HepG2 (cell line): ENCODE data around the gene TGFBRAP1. TPM values are rescaled to one million over a fixed set of nuclear protein-coding genes. Genes with fewer than 3 reads are reported as not detected.

Source experiments
- ATAC-seq: fragments of 200-7000 bp; cut with Tn5 transposase; 3 replicates; pipeline ENCODE4 v1.9.1; 2020; ENCODE audit warnings: mild to moderate bottlenecking, moderate library complexity
- BruUV-seq: library from RNA; stranded (reverse); fragments of 400-500 nt; replicated peaks from 2 replicates; lab custom pipeline; 2021; lab: Mats Ljungman, UMichigan
- CTCF ChIA-PET: fragments of 300-600 bp; formaldehyde crosslinking; extraction: SDS; loops from one replicate; lab custom pipeline; 2021; ENCODE audit warnings: low total read pairs, inconsistent platforms, low intra/inter-chr PET ratio; lab: Yijun Ruan, JAX
- POLR2A ChIA-PET: fragments of 350-600 bp; sonication (Branson Sonifier 250); formaldehyde crosslinking; loops from one replicate; lab custom pipeline; 2020; ENCODE audit warnings: antibody characterized with exemption, inconsistent platforms; lab: Yijun Ruan, JAX
- DNase-seq: peaks from one replicate; pipeline ENCODE4 v3.0.0-alpha.2; 2015; ENCODE audit warnings: low spot score
- FAIRE-seq: peaks from 3 replicates; lab custom pipeline; 2011; peaks lifted over from hg19 to GRCh38; lab: Jason Lieb, UNC
- H2AFZ ChIP-seq: one replicate; pipeline ENCODE4 v1.6.1; 2011; ENCODE audit warnings: low read length, inconsistent platforms
- H3K27ac ChIP-seq: fragments of 300-600 bp; 3 replicates; pipeline ENCODE4 v1.8.0; 2011; ENCODE audit warnings: mixed run types, mild to moderate bottlenecking, mixed read lengths, low read length, inconsistent platforms; ENCODE audit not compliant: insufficient read depth; ENCODE audit errors: extremely low read length
- H3K27me3 ChIP-seq, 2 experiments: fragments of 200-600 bp in 1 of 2; 2 replicates in 1 of 2; 3 replicates in 1 of 2; pipeline versions ENCODE4 v1.6.0 to v1.8.0; 2011; ENCODE audit warnings: low read length in 2 of 2, mild to moderate bottlenecking in 2 of 2, moderate library complexity in 2 of 2, inconsistent platforms in 1 of 2; ENCODE audit not compliant: insufficient read depth in 2 of 2, control insufficient read depth in 1 of 2
- H3K36me3 ChIP-seq, 2 experiments: fragments of 200-600 bp in 1 of 2; replicated peaks in 1 of 2; 2 replicates in 1 of 2; 3 replicates in 1 of 2; pipeline versions ENCODE4 v1.5.1 to v1.8.0; 2011; ENCODE audit warnings: low read length in 2 of 2, inconsistent platforms in 1 of 2; ENCODE audit not compliant: insufficient read depth in 2 of 2, control insufficient read depth in 1 of 2
- H3K4me1 ChIP-seq: 2 replicates; pipeline ENCODE4 v1.5.1; 2012; ENCODE audit warnings: low read length, inconsistent platforms; ENCODE audit not compliant: insufficient read depth
- H3K4me2 ChIP-seq: 2 replicates; pipeline ENCODE4 v1.6.0; 2011; ENCODE audit warnings: low read depth, low read length, inconsistent platforms
- H3K4me3 ChIP-seq, 3 experiments: fragments of 200-600 bp in 1 of 3; sonication (generic), shearing (Covaris generic) in 1 of 3; replicated peaks in 1 of 3; 2 replicates each; pipeline ENCODE4 v1.5.1; 2011 to 2016; ENCODE audit warnings: low read length in 3 of 3, inconsistent platforms in 2 of 3, low read depth in 2 of 3, mild to moderate bottlenecking in 2 of 3, control low read depth in 1 of 3, mixed read lengths in 1 of 3; ENCODE audit not compliant: insufficient read depth in 1 of 3
- H3K79me2 ChIP-seq: one replicate; pipeline ENCODE4 v1.6.1; 2011; ENCODE audit warnings: low read length, inconsistent platforms; ENCODE audit not compliant: insufficient read depth
- H3K9ac ChIP-seq: 2 replicates; pipeline ENCODE4 v1.6.0; 2011; ENCODE audit warnings: mild to moderate bottlenecking, low read depth, low read length, inconsistent platforms; ENCODE audit not compliant: insufficient read depth
- H3K9me3 ChIP-seq: 2 replicates; pipeline ENCODE4 v1.5.1; 2012; ENCODE audit warnings: mild to moderate bottlenecking, low read length
- H4K20me1 ChIP-seq: 2 replicates; pipeline ENCODE4 v1.6.0; 2011; ENCODE audit warnings: inconsistent platforms, mild to moderate bottlenecking, low read length, moderate library complexity; ENCODE audit not compliant: insufficient read depth
- AGO1 ChIP-seq: fragments of 200-400 bp; formaldehyde crosslinking; IDR thresholded peaks from 2 replicates; pipeline ENCODE4 v1.6.1; 2017; ENCODE audit warnings: mild to moderate bottlenecking, low read depth, low read length, moderate library complexity; ENCODE audit not compliant: poor library complexity, severe bottlenecking
- AKAP8 ChIP-seq: sonication (generic); formaldehyde crosslinking; IDR thresholded peaks from 2 replicates; pipeline ENCODE4 v1.5.1; 2020; ENCODE audit warnings: mild to moderate bottlenecking, missing genetic modification reagents
- ATF7-NPFF ChIP-seq: sonication (generic); formaldehyde crosslinking; IDR thresholded peaks from 2 replicates; pipeline ENCODE4 v1.8.1; 2023; ENCODE audit warnings: mild to moderate bottlenecking, low read depth, missing genetic modification reagents, moderate library complexity
- CEBPB ChIP-seq: IDR thresholded peaks from 2 replicates; pipeline ENCODE4 v1.6.1; 2011; ENCODE audit warnings: low read depth, low read length, improper control_type of control experiment, borderline replicate concordance
- NFAT5 ChIP-seq: sonication (generic); formaldehyde crosslinking; IDR thresholded peaks from 2 replicates; pipeline ENCODE4 v1.4.0; 2020; ENCODE audit warnings: missing genetic modification reagents
- ZNF143 ChIP-seq: sonication (generic); formaldehyde crosslinking; IDR thresholded peaks from 2 replicates; pipeline ENCODE4 v1.4.0; 2020; ENCODE audit warnings: missing genetic modification reagents
- ZNF703 ChIP-seq: sonication (generic); formaldehyde crosslinking; IDR thresholded peaks from 2 replicates; pipeline ENCODE4 v1.5.1; 2020; ENCODE audit warnings: missing genetic modification reagents, mild to moderate bottlenecking, moderate library complexity, borderline replicate concordance
- WGBS: methylation state at CpG from one replicate; pipeline ENCODE4 v1.1.6; 2017; ENCODE audit warnings: low lambda C conversion rate; 5-methylcytosine and 5-hydroxymethylcytosine counted together
- in situ Hi-C: cut with HindIII; loops from 2 replicates; pipeline ENCODE4 v1.10.0; 2017; ENCODE audit warnings: low pct_unique_long_range_greater_than_20kb; ENCODE audit not compliant: extremely low pct_ligation_motif_present
- intact Hi-C: fragments of 100-400 bp; cut with micrococcal nuclease; formaldehyde crosslinking; loops from one replicate; pipeline ENCODE4 v1.10.0; 2022; ENCODE audit not compliant: unreplicated experiment
- polyA plus RNA-seq, 8 experiments: library from polyadenylated mRNA; depleted of rRNA in 3 of 8; stranded (reverse) in 7 of 8; unstranded in 1 of 8; fragments of >200 nt; fragmentation: Illumina TruSeq in 4 of 8; extraction: Trizol in 4 of 8; gene quantifications; 2 replicates each; pipeline versions ENCODE4 v1.2.1 to v1.2.3, GENCODE V29; 2011 to 2016; ENCODE audit warnings: low read depth in 4 of 8, missing spikeins in 1 of 8, mixed read lengths in 1 of 8; ENCODE audit not compliant: insufficient read depth in 1 of 8
- total RNA-seq, 5 experiments: library from RNA; depleted of rRNA; stranded (reverse); fragments of >200 nt; fragmentation: Illumina TruSeq; extraction: Trizol; gene quantifications; 2 replicates each; pipeline ENCODE4 v1.2.3, GENCODE V29; 2016; ENCODE audit warnings: low read depth in 1 of 5

The TGFBRAP1 gene
- total and polyA plus RNA-seq, 2 of the 13 experiments (the other 11 are each of a cell fraction or from before 2014, with no cell fraction given): 12.7 to 22.9 TPM

DNA sequence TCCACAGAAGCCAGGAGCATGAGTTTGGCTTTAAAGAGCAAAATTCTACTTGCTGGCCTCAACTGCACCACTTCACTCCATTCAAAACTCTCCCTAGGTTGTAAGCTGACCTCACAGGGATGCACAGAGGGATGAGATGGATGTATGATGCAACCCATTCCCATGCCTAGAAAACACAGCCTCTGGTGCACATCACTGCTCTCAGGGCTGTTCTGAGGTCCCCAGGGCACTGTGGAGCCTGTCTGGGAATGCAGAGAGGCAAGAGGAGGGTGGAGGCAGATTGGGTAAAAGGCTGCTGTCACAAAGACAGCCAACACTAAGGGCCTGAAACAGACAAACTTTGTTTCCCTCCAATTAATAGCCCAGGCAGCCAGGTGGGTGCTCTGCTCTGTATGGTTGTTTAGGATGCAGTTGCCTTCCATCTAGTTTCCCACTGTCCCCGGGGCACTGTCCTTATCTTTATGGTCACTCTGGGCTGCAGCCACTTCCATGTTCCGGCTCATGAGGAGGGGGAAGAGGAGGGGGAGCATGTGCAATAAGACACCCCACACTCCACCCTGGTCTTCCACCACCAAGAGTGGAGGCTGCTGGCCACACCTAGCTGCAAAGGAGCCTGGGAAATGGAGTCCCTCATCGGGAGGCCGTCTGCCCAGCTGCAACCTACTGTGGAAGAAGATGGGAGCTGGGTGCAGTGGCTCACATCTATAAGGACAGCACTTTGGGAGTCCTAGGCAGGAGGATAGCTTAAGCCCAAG lies 81.0 kb downstream of the TGFBRAP1 start:
- no peak overlapping the region for H3K27ac ChIP-seq
- no peak overlapping the region for H3K9ac ChIP-seq
- ChIA-PET CTCF (no interaction called here), POLR2A (no interaction called here)
- 0 out of 2 replicates have a peak, but pooled peaks have one; percentile 42 for TF ChIP-seq CEBPB
- TF ChIP-seq AKAP8 (CRISPR knock-in tag): no peak
- peak; percentile 49; the same call in 1 of the 2 replicates for TF ChIP-seq ZNF143 (CRISPR knock-in tag)
- no peaks in the 10 kb centered on the region for H3K4me1 ChIP-seq
- intact Hi-C loops (no loop called here), in situ Hi-C loops (no loop called here)
- no peaks in the 10 kb centered on the region for H3K79me2 ChIP-seq
- 26% methylated on average over 4 of the region's 4 CpGs for WGBS
- no peak overlapping the region for H3K4me3 ChIP-seq
- H3K4me2 ChIP-seq: no peak overlapping the region
- no peak overlapping the region for H2AFZ ChIP-seq
- H3K36me3 ChIP-seq: no peaks in the 10 kb centered on the region
- ATAC-seq: no peak
- BruUV-seq: no TSS peak
- no peak for DNase-seq
- H3K9me3 ChIP-seq: no peaks in the 10 kb centered on the region
- no peak for FAIRE-seq
- no peaks in the 10 kb centered on the region for H4K20me1 ChIP-seq
- peaks cover 0 to 7% of the 10 kb centered on the region in 2 experiments; a peak in 1 of 5 replicates for H3K27me3 ChIP-seq

GRCh38 chr2:105244451-105244850 lies 85.1 kb downstream of the TGFBRAP1 start:
- Histone ChIP-seq H4K20me1 (no peaks in the 10 kb centered on the region), H3K9ac (no peak overlapping the region), H2AFZ (no peak overlapping the region), H3K4me2 (no peak overlapping the region), H3K79me2 (no peaks in the 10 kb centered on the region), H3K36me3 (no peaks in the 10 kb centered on the region), H3K4me3 (no peak overlapping the region), H3K27ac (no peak overlapping the region), H3K4me1 (no peaks in the 10 kb centered on the region), H3K9me3 (no peaks in the 10 kb centered on the region), H3K27me3 (peaks cover 0 to 2% of the 10 kb centered on the region in 2 experiments; a peak in 2 of 5 replicates)
- TF ChIP-seq NFAT5 (no peak), AGO1 (no peak), ZNF703 (CRISPR knock-in tag) (no peak), ATF7-NPFF (CRISPR knock-in tag) (no peak)
- ChIA-PET POLR2A (no interaction called here), CTCF (no interaction called here)
- FAIRE-seq (no peak), ATAC-seq (no peak), DNase-seq (no peak)
- WGBS: 38% methylated on average over 3 of the region's 3 CpGs
- BruUV-seq: no TSS peak
- in situ Hi-C loops: no loop called here
- intact Hi-C loops: no loop called here
